SU-DHL-6 (cell line): ENCODE data around the gene NUP155.
"Not testable (repeated sequence)": the region's sequence is repeated elsewhere in the genome, so short reads cannot be mapped to it uniquely, and the experiment has no call there.

ENCODE experiments used
- H2AFZ ChIP-seq: fragments of 200-600 bp; sonication (generic); 2 replicates; pipeline ENCODE4 v1.6.1; 2014; ENCODE audit warnings: low read depth, mild to moderate bottlenecking, moderate library complexity, mixed read lengths, antibody characterized with exemption, low read length; ENCODE audit not compliant: severe bottlenecking
- H3F3A ChIP-seq: fragments of 200-600 bp; shearing (Covaris generic); 2 replicates; pipeline ENCODE4 v1.6.0; 2016; ENCODE audit warnings: antibody characterized with exemption, mild to moderate bottlenecking; ENCODE audit not compliant: insufficient read depth
- H3K27ac ChIP-seq: fragments of 200-600 bp; sonication (generic); 2 replicates; pipeline ENCODE4 v1.5.1; 2016; ENCODE audit warnings: low read depth, mild to moderate bottlenecking, low read length, moderate library complexity, mixed read lengths
- H3K27me3 ChIP-seq: fragments of 200-600 bp; sonication (generic), shearing (Covaris generic); 2 replicates; pipeline ENCODE4 v1.6.0; 2014; ENCODE audit warnings: mild to moderate bottlenecking, low read length
- H3K36me3 ChIP-seq: fragments of 200-600 bp; sonication (generic); 2 replicates; pipeline ENCODE4 v1.6.1; 2014; ENCODE audit warnings: mild to moderate bottlenecking, low read length, mixed read lengths
- H3K4me2 ChIP-seq: fragments of 300-600, 200-600 bp; shearing (Covaris generic), sonication (generic); 2 replicates; pipeline ENCODE4 v1.6.0; 2014; ENCODE audit warnings: low read length, low read depth, mild to moderate bottlenecking; ENCODE audit not compliant: poor library complexity, severe bottlenecking
- H3K4me3 ChIP-seq: fragments of 200-600 bp; sonication (generic); 2 replicates; pipeline ENCODE4 v1.5.1; 2014; ENCODE audit warnings: antibody characterized with exemption, low read length, mild to moderate bottlenecking, mixed read lengths; ENCODE audit not compliant: insufficient read depth, poor library complexity, severe bottlenecking
- H3K79me2 ChIP-seq: fragments of 200-600 bp; sonication (generic); 2 replicates; pipeline ENCODE4 v1.6.1; 2014; ENCODE audit warnings: mild to moderate bottlenecking, low read length, moderate library complexity; ENCODE audit not compliant: insufficient read depth
- H3K9ac ChIP-seq: fragments of 200-600 bp; sonication (generic); 2 replicates; pipeline ENCODE4 v1.7.0; 2014; ENCODE audit warnings: mild to moderate bottlenecking, low read length
- H3K9me2 ChIP-seq: fragments of 200-600 bp; sonication (generic); replicated peaks from 2 replicates; pipeline ENCODE4 v1.6.1; 2014; ENCODE audit warnings: low read length; ENCODE audit not compliant: insufficient read depth
- H3K9me3 ChIP-seq: fragments of 200-600 bp; sonication (generic); 2 replicates; pipeline ENCODE4 v1.6.1; 2014; ENCODE audit warnings: low read length, mixed read lengths; ENCODE audit not compliant: insufficient read depth
- H4K20me1 ChIP-seq: fragments of 200-600 bp; sonication (generic); 2 replicates; pipeline ENCODE4 v1.6.1; 2014; ENCODE audit warnings: low read depth, mild to moderate bottlenecking, antibody characterized with exemption, low read length, moderate library complexity, mixed read lengths
- CTCF ChIP-seq: fragments of 200-600 bp; sonication (generic); IDR thresholded peaks from one replicate; pipeline ENCODE4 v1.5.1; 2017; ENCODE audit warnings: antibody characterized with exemption, mild to moderate bottlenecking, low read length, moderate library complexity; ENCODE audit not compliant: insufficient read depth, poor library complexity, severe bottlenecking
- EZH2phosphoT487 ChIP-seq: fragments of 200-600 bp; sonication (generic), shearing (Covaris generic); conservative IDR thresholded peaks from 2 replicates; pipeline ENCODE4 v1.6.1; 2018; ENCODE audit warnings: mild to moderate bottlenecking, antibody characterized with exemption, low read length, moderate library complexity, mixed read lengths

NUP155 gene

GRCh38 chr5:37283214-37283820 is 87.6 kb downstream of the NUP155 start:
- Histone ChIP-seq H3K9ac (no peak overlapping the region), H3K4me2 (no peak overlapping the region), H3K9me2 (no peaks in the 10 kb centered on the region), H2AFZ (no peak overlapping the region), H3K36me3 (no peaks in the 10 kb centered on the region), H4K20me1 (no peaks in the 10 kb centered on the region), H3K9me3 (peaks cover 26% of the 10 kb centered on the region; the same call in 1 of the 2 replicates), H3K79me2 (no peaks in the 10 kb centered on the region), H3K4me3 (no peak overlapping the region), H3K27ac (no peak overlapping the region), H3F3A (no peaks in the 10 kb centered on the region), H3K27me3 (no peaks in the 10 kb centered on the region)
- no peak for TF ChIP-seq EZH2phosphoT487
- no peak for TF ChIP-seq CTCF

GRCh38 chr5:37275511-37275910 is 95.4 kb downstream of the NUP155 start:
- Histone ChIP-seq H3K9me3 (peaks cover 6% of the 10 kb centered on the region; the same call in 1 of the 2 replicates), H3K4me2 (no peak overlapping the region), H3K9me2 (no peaks in the 10 kb centered on the region), H2AFZ (no peak overlapping the region), H3K79me2 (no peaks in the 10 kb centered on the region), H3K27ac (no peak overlapping the region), H3F3A (no peaks in the 10 kb centered on the region), H3K4me3 (no peak overlapping the region), H3K27me3 (no peaks in the 10 kb centered on the region), H3K36me3 (no peaks in the 10 kb centered on the region), H4K20me1 (no peaks in the 10 kb centered on the region), H3K9ac (no peak overlapping the region)
- TF ChIP-seq EZH2phosphoT487 (no peak), CTCF (no peak)

GRCh38 chr5:37272511-37272910 is 98.4 kb downstream of the NUP155 start:
- no peak overlapping the region for H3K4me3 ChIP-seq
- no peaks in the 10 kb centered on the region for H4K20me1 ChIP-seq
- H3K9ac ChIP-seq: no peak overlapping the region
- no peaks in the 10 kb centered on the region for H3K9me3 ChIP-seq
- no peak overlapping the region for H3K4me2 ChIP-seq
- H3F3A ChIP-seq: no peaks in the 10 kb centered on the region
- no peak overlapping the region for H3K27ac ChIP-seq
- no peaks in the 10 kb centered on the region for H3K79me2 ChIP-seq
- H3K36me3 ChIP-seq: no peaks in the 10 kb centered on the region
- no peaks in the 10 kb centered on the region for H3K27me3 ChIP-seq
- H3K9me2 ChIP-seq: no peaks in the 10 kb centered on the region
- H2AFZ ChIP-seq: no peak overlapping the region
- TF ChIP-seq EZH2phosphoT487 (no peak), CTCF (no peak)

- not testable (repeated sequence) for H3K27me3 ChIP-seq, H3K4me3 ChIP-seq, H3K27ac ChIP-seq, H3K79me2 ChIP-seq, H3K9me2 ChIP-seq, H3F3A ChIP-seq, H3K4me2 ChIP-seq, H3K9ac ChIP-seq, H4K20me1 ChIP-seq, H3K36me3 ChIP-seq, H3K9me3 ChIP-seq, H2AFZ ChIP-seq
Observed at GRCh38 chr5:37268100-37268499, 102.8 kb downstream of the NUP155 start.
